IMR-90 (cell line): ENCODE measurements around the gene NPAS3. TPM values are rescaled to one million over a fixed set of nuclear protein-coding genes. Genes with fewer than 3 reads are reported as not detected.

Experiments
- ATAC-seq: fragments of 200-7000 bp; cut with Tn5 transposase; 2 replicates; pipeline ENCODE4 v1.9.1; 2020; ENCODE audit warnings: low read depth, mild to moderate bottlenecking, moderate library complexity
- BruUV-seq: library from RNA; stranded (reverse); fragments of 400-500 nt; replicated peaks from 2 replicates; lab custom pipeline; 2021; lab: Mats Ljungman, UMichigan
- CTCF ChIA-PET: fragments of 300-600 bp; formaldehyde crosslinking; extraction: SDS; loops from one replicate; lab custom pipeline; 2021; ENCODE audit warnings: antibody characterized with exemption; lab: Yijun Ruan, JAX
- POLR2A ChIA-PET: fragments of 300-600 bp; sonication (Branson Sonifier 250); formaldehyde crosslinking; loops from one replicate; lab custom pipeline; 2022; ENCODE audit warnings: antibody characterized with exemption; ENCODE audit not compliant: unreplicated experiment; lab: Charles Lee
- DNase-seq: peaks from one replicate; pipeline ENCODE4 v3.0.0; 2013
- H2AFZ ChIP-seq: replicated peaks from 2 replicates; pipeline ENCODE3; 2013; ENCODE audit warnings: low read length, mild to moderate bottlenecking; ENCODE audit not compliant: poor library complexity
- H2AK5ac ChIP-seq: 2 replicates; pipeline ENCODE4 v1.6.1; 2013; ENCODE audit warnings: low read depth, low read length, inconsistent platforms
- H2AK9ac ChIP-seq: replicated peaks from 2 replicates; pipeline ENCODE3; 2013; ENCODE audit warnings: mild to moderate bottlenecking, low read depth, low read length, moderate library complexity; ENCODE audit not compliant: poor library complexity
- H2BK120ac ChIP-seq: 2 replicates; pipeline ENCODE4 v1.6.1; 2013; ENCODE audit warnings: low read depth, low read length, inconsistent platforms
- H2BK15ac ChIP-seq: 3 replicates; pipeline ENCODE4 v1.6.1; 2013; ENCODE audit warnings: low read depth, low read length, inconsistent platforms
- H2BK20ac ChIP-seq: 2 replicates; pipeline ENCODE4 v1.6.1; 2013; ENCODE audit warnings: low read depth, mild to moderate bottlenecking, inconsistent platforms, low read length, moderate library complexity
- H2BK5ac ChIP-seq: 2 replicates; pipeline ENCODE4 v1.6.1; 2013; ENCODE audit warnings: mild to moderate bottlenecking, low read depth, low read length, inconsistent platforms; ENCODE audit not compliant: poor library complexity, severe bottlenecking
- H3K14ac ChIP-seq: replicated peaks from 2 replicates; pipeline ENCODE4 v1.6.1; 2013; ENCODE audit warnings: low read depth, low read length, inconsistent platforms
- H3K18ac ChIP-seq: 2 replicates; pipeline ENCODE4 v1.6.1; 2013; ENCODE audit warnings: low read depth, low read length, control low read depth
- H3K23ac ChIP-seq: 2 replicates; pipeline ENCODE4 v1.6.1; 2013; ENCODE audit warnings: low read depth, low read length, inconsistent platforms
- H3K27ac ChIP-seq: 2 replicates; pipeline ENCODE4 v1.5.1; 2013; ENCODE audit warnings: mild to moderate bottlenecking, control low read depth, low read length; ENCODE audit not compliant: insufficient read depth
- H3K27me3 ChIP-seq: 2 replicates; pipeline ENCODE4 v1.6.1; 2013; ENCODE audit warnings: low read length; ENCODE audit not compliant: control insufficient read depth, insufficient read depth
- H3K36me3 ChIP-seq: 2 replicates; pipeline ENCODE4 v1.6.1; 2013; ENCODE audit warnings: low read length, mixed read lengths; ENCODE audit not compliant: control insufficient read depth, insufficient read depth
- H3K4ac ChIP-seq: 2 replicates; pipeline ENCODE4 v1.6.1; 2013; ENCODE audit warnings: low read depth, low read length, inconsistent platforms
- H3K4me1 ChIP-seq: 2 replicates; pipeline ENCODE4 v1.6.1; 2013; ENCODE audit warnings: low read length, mixed read lengths; ENCODE audit not compliant: control insufficient read depth, insufficient read depth
- H3K4me2 ChIP-seq: 2 replicates; pipeline ENCODE4 v1.6.1; 2013; ENCODE audit warnings: low read depth, mild to moderate bottlenecking, control low read depth, low read length, moderate library complexity
- H3K4me3 ChIP-seq: 2 replicates; pipeline ENCODE4 v1.5.1; 2013; ENCODE audit warnings: low read depth, mild to moderate bottlenecking, control low read depth, low read length, moderate library complexity; ENCODE audit not compliant: insufficient read depth
- H3K56ac ChIP-seq: 2 replicates; pipeline ENCODE4 v1.6.1; 2013; ENCODE audit warnings: low read length, inconsistent platforms; ENCODE audit not compliant: insufficient read depth; ENCODE audit errors: extremely low read depth
- H3K79me1 ChIP-seq, 2 experiments: 2 replicates each; pipeline ENCODE4 v1.6.1; 2013; ENCODE audit warnings: low read length in 2 of 2, inconsistent platforms in 1 of 2, low read depth in 1 of 2
- H3K9ac ChIP-seq: 2 replicates; pipeline ENCODE4 v1.6.1; 2013; ENCODE audit warnings: low read depth, low read length, control low read depth
- H3K9me1 ChIP-seq: 2 replicates; pipeline ENCODE4 v1.6.1; 2013; ENCODE audit warnings: low read length, inconsistent platforms; ENCODE audit not compliant: insufficient read depth
- H3K9me3 ChIP-seq: 2 replicates; pipeline ENCODE4 v1.6.1; 2013; ENCODE audit warnings: low read length; ENCODE audit not compliant: control insufficient read depth, insufficient read depth
- H4K20me1 ChIP-seq: 2 replicates; pipeline ENCODE4 v1.6.1; 2013; ENCODE audit warnings: low read length, inconsistent platforms; ENCODE audit not compliant: insufficient read depth
- H4K5ac ChIP-seq: 2 replicates; pipeline ENCODE4 v1.6.1; 2013; ENCODE audit warnings: mild to moderate bottlenecking, low read depth, low read length, control low read depth
- H4K8ac ChIP-seq, 2 experiments: 2 replicates each; pipeline ENCODE4 v1.6.1; 2013; ENCODE audit warnings: low read depth in 2 of 2, low read length in 2 of 2, control low read depth in 1 of 2, inconsistent platforms in 1 of 2
- H4K91ac ChIP-seq: 2 replicates; pipeline ENCODE4 v1.6.1; 2013; ENCODE audit warnings: low read depth, low read length, inconsistent platforms; ENCODE audit not compliant: insufficient read depth
- BHLHE40 ChIP-seq: fragments of 150-350 bp; IDR thresholded peaks from 2 replicates; pipeline ENCODE4 v1.6.1; 2016; ENCODE audit warnings: mild to moderate bottlenecking, low read depth, low read length
- CEBPB ChIP-seq: IDR thresholded peaks from 2 replicates; pipeline ENCODE4 v1.6.1; 2012; ENCODE audit warnings: low read depth, low read length, improper control_type of control experiment
- CHD1 ChIP-seq: IDR thresholded peaks from 2 replicates; pipeline ENCODE4 v1.6.1; 2012; ENCODE audit warnings: low read depth, low read length, improper control_type of control experiment
- FOS ChIP-seq: fragments of 150-350 bp; IDR thresholded peaks from 2 replicates; pipeline ENCODE4 v1.6.1; 2016; ENCODE audit warnings: low read depth, low read length
- MAFK ChIP-seq: IDR thresholded peaks from 2 replicates; pipeline ENCODE4 v1.6.1; 2012; ENCODE audit warnings: low read depth, low read length, improper control_type of control experiment
- MAZ ChIP-seq: IDR thresholded peaks from 2 replicates; pipeline ENCODE4 v1.6.1; 2012; ENCODE audit warnings: low read depth, mild to moderate bottlenecking, low read length, improper control_type of control experiment, moderate library complexity, borderline replicate concordance
- MXI1 ChIP-seq: IDR thresholded peaks from 2 replicates; pipeline ENCODE4 v1.6.1; 2012; ENCODE audit warnings: low read depth, mild to moderate bottlenecking, low read length, moderate library complexity, borderline replicate concordance
- NFE2L2 ChIP-seq: fragments of 150-350 bp; IDR thresholded peaks from 2 replicates; pipeline ENCODE4 v1.6.1; 2016; ENCODE audit warnings: low read depth, mild to moderate bottlenecking, low read length
- POLR2A ChIP-seq: IDR thresholded peaks from 2 replicates; pipeline ENCODE4 v1.6.1; 2012; ENCODE audit warnings: mild to moderate bottlenecking, low read depth, low read length
- RAD21 ChIP-seq: IDR thresholded peaks from 2 replicates; pipeline ENCODE4 v1.6.1; 2012; ENCODE audit warnings: low read length, improper control_type of control experiment
- RCOR1 ChIP-seq: IDR thresholded peaks from 2 replicates; pipeline ENCODE4 v1.6.1; 2012; ENCODE audit warnings: mild to moderate bottlenecking, low read length, improper control_type of control experiment; ENCODE audit not compliant: insufficient replicate concordance
- RFX5 ChIP-seq: IDR thresholded peaks from 2 replicates; pipeline ENCODE4 v1.8.0; 2012; ENCODE audit warnings: low read depth, mild to moderate bottlenecking, low read length, moderate library complexity
- SMC3 ChIP-seq: fragments of 150-350 bp; IDR thresholded peaks from 2 replicates; pipeline ENCODE4 v1.6.1; 2016; ENCODE audit warnings: low read depth, mild to moderate bottlenecking, antibody characterized with exemption, low read length, moderate library complexity
- WGBS, 2 experiments: methylation state at CpG; one replicate each; pipeline versions ENCODE4 v1.1.5 to v1.1.7; 2013; ENCODE audit warnings: missing lambda C conversion rate in 2 of 2; ENCODE audit not compliant: insufficient read length in 1 of 2; ENCODE audit errors: extremely low coverage in 2 of 2; 5-methylcytosine and 5-hydroxymethylcytosine counted together
- dilution Hi-C: fragments of 300-500 bp; cut with HindIII; formaldehyde crosslinking; loops from one replicate; pipeline ENCODE4 v1.14.3; 2018; ENCODE audit warnings: low sequenced_read_pairs; ENCODE audit not compliant: unreplicated experiment
- in situ Hi-C: fragments of 300-500 bp; cut with MboI; formaldehyde crosslinking; loops from 3 replicates; pipeline ENCODE4 v1.14.3; 2019; ENCODE audit warnings: low sequenced_read_pairs, inconsistent platforms, mixed read lengths
- intact Hi-C: fragments of 100-400 bp; cut with micrococcal nuclease; formaldehyde crosslinking; loops from 2 replicates; pipeline ENCODE4 v1.10.0; 2022
- polyA plus RNA-seq, 3 experiments: library from polyadenylated mRNA; depleted of rRNA; stranded (reverse); fragments of >200 nt; gene quantifications; 2 replicates each; pipeline ENCODE4 v1.2.3, GENCODE V29; 2012; ENCODE audit warnings: low replicate concordance in 1 of 3
- total RNA-seq: library from RNA; depleted of rRNA; stranded (reverse); fragments of >200 nt; gene quantifications from 2 replicates; pipeline ENCODE4 v1.2.3, GENCODE V29; 2012
- TF ChIP-seq, protein P1 (sequence below): conservative IDR thresholded peaks from 2 replicates; pipeline ENCODE4 v1.5.1; 2012; ENCODE audit warnings: mild to moderate bottlenecking, low read depth, low read length, improper control_type of control experiment
- TF ChIP-seq, protein P2 (sequence below): fragments of 150-350 bp; IDR thresholded peaks from 2 replicates; pipeline ENCODE4 v1.6.1; 2017; ENCODE audit warnings: mild to moderate bottlenecking, antibody characterized with exemption, low read length, low read depth
- TF ChIP-seq, protein P3 (sequence below): fragments of 150-350 bp; IDR thresholded peaks from 2 replicates; pipeline ENCODE4 v1.6.1; 2016; ENCODE audit warnings: low read depth, mild to moderate bottlenecking, low read length, moderate library complexity, borderline replicate concordance

Gene NPAS3
- total and polyA plus RNA-seq, 2 of the 4 experiments (the other 2 are of a cell fraction), result not detected

DNA sequence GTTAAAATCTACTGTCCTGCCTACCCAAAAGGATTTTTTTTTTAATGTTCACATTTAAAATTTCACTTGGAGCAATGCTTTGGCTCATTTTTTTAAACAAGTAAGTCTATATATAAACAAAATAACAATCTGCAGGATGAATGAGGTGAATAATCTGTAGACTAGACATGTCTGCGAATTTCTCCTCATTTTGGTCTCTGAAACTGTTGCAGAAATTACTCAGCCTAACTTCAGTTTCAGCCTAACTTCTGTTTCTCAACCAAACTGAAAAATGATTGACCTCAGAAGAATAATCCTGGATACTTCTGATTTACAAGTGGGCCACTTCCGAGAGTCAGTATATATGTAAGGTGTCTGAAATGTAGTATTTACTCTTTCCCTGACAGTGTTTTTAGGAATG lies 39.8 kb upstream of the NPAS3 start:
- H2AFZ ChIP-seq, result no peak overlapping the region
- BruUV-seq, result no TSS peak
- H2BK15ac ChIP-seq, result no peak overlapping the region
- no peak overlapping the region for H3K56ac ChIP-seq
- WGBS, 2 experiments, result no CpG with 5 or more reads among the region's 2 CpGs
- no peak overlapping the region for H3K27ac ChIP-seq
- no peak overlapping the region for H4K5ac ChIP-seq
- H3K4me1 ChIP-seq, result no peaks in the 10 kb centered on the region
- no peak overlapping the region for H3K23ac ChIP-seq
- H3K79me1 ChIP-seq, result no peaks in the 10 kb centered on the region
- no peak overlapping the region for H3K9ac ChIP-seq
- no peak overlapping the region for H3K4ac ChIP-seq
- H4K20me1 ChIP-seq, result no peaks in the 10 kb centered on the region
- H4K91ac ChIP-seq, result no peak overlapping the region
- CTCF ChIA-PET, result no interaction called here
- H2BK5ac ChIP-seq, result no peak overlapping the region
- no peak for TF ChIP-seq SMC3
- TF ChIP-seq BHLHE40, result no peak
- no peak for TF ChIP-seq MXI1
- TF ChIP-seq RAD21, result no peak
- TF ChIP-seq, protein P1, sequence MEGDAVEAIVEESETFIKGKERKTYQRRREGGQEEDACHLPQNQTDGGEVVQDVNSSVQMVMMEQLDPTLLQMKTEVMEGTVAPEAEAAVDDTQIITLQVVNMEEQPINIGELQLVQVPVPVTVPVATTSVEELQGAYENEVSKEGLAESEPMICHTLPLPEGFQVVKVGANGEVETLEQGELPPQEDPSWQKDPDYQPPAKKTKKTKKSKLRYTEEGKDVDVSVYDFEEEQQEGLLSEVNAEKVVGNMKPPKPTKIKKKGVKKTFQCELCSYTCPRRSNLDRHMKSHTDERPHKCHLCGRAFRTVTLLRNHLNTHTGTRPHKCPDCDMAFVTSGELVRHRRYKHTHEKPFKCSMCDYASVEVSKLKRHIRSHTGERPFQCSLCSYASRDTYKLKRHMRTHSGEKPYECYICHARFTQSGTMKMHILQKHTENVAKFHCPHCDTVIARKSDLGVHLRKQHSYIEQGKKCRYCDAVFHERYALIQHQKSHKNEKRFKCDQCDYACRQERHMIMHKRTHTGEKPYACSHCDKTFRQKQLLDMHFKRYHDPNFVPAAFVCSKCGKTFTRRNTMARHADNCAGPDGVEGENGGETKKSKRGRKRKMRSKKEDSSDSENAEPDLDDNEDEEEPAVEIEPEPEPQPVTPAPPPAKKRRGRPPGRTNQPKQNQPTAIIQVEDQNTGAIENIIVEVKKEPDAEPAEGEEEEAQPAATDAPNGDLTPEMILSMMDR, result no peak
- TF ChIP-seq FOS, result no peak
- TF ChIP-seq POLR2A, result no peak
- TF ChIP-seq, protein P2, sequence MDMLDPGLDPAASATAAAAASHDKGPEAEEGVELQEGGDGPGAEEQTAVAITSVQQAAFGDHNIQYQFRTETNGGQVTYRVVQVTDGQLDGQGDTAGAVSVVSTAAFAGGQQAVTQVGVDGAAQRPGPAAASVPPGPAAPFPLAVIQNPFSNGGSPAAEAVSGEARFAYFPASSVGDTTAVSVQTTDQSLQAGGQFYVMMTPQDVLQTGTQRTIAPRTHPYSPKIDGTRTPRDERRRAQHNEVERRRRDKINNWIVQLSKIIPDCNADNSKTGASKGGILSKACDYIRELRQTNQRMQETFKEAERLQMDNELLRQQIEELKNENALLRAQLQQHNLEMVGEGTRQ, result no peak
- TF ChIP-seq CHD1, result no peak
- TF ChIP-seq MAZ, result no peak
- TF ChIP-seq, protein P3, sequence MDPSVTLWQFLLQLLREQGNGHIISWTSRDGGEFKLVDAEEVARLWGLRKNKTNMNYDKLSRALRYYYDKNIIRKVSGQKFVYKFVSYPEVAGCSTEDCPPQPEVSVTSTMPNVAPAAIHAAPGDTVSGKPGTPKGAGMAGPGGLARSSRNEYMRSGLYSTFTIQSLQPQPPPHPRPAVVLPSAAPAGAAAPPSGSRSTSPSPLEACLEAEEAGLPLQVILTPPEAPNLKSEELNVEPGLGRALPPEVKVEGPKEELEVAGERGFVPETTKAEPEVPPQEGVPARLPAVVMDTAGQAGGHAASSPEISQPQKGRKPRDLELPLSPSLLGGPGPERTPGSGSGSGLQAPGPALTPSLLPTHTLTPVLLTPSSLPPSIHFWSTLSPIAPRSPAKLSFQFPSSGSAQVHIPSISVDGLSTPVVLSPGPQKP, result no peak
- TF ChIP-seq RCOR1, result no peak
- TF ChIP-seq NFE2L2, result no peak
- TF ChIP-seq MAFK, result no peak
- TF ChIP-seq CEBPB, result no peak
- TF ChIP-seq RFX5, result no peak
- dilution Hi-C loops, result no loop called here
- H2BK20ac ChIP-seq, result no peak overlapping the region
- no peak overlapping the region for H2BK120ac ChIP-seq
- ATAC-seq (no peak), DNase-seq (no peak)
- no peaks in the 10 kb centered on the region for H3K9me1 ChIP-seq
- intact Hi-C loops, result loop anchor here (10.0 kb wide), 1 partner anchor 304 kb away; no protein-coding TSS in a partner anchor
- no peak overlapping the region for H3K18ac ChIP-seq
- no peak overlapping the region for H3K14ac ChIP-seq
- no peaks in the 10 kb centered on the region for H3K9me3 ChIP-seq
- H3K4me2 ChIP-seq, result no peak overlapping the region
- H2AK9ac ChIP-seq, result no peak overlapping the region
- H3K27me3 ChIP-seq, result no peaks in the 10 kb centered on the region; the same call in 1 of the 2 replicates
- in situ Hi-C loops, result no loop called here
- no peak overlapping the region for H3K4me3 ChIP-seq
- no peak overlapping the region for H4K8ac ChIP-seq
- H2AK5ac ChIP-seq, result no peak overlapping the region
- POLR2A ChIA-PET, result no interaction called here
- H3K36me3 ChIP-seq, result no peaks in the 10 kb centered on the region
